GM03348 (cell line): ENCODE measurements around the gene ABAT.
"Not testable (repeated sequence)": the region's sequence is repeated elsewhere in the genome, so short reads cannot be mapped to it uniquely, and the experiment has no call there.

Source experiments
- DNase-seq: peaks from one replicate; pipeline ENCODE4 v3.0.0; 2012; ENCODE audit warnings: low spot score

Gene ABAT

DNA sequence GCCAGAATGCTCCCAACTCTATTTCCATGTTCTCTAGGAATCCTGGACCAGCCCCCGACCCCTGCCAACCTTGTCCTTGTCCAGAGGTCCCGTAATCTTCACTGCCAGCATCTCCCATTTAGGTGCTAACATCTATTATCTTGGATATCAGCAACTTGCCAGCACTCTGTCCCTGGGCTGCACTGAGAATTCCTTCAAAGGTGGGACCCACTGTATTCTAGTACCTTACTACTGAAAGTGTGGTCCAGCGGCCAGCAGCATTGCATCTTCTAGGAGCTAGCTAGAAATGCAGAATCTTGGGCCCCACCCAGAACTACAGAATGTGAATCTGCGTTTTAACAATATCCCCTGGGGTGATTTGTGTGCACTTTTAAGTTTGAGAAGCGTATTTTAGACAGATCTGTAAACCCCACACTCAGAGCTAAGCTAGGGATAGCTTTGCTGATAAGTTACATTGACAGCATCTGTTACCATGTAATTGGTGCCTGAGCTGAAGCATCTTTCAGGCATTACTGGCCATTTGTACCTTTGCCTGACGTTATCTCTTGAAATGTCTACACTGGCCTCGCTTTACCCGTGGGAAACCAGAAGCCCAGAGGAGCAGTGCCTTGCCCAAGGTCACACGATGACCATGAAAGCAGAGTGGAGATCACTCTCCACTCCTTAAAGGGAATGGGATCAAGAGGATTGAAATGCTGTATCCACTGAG lies 8.3 kb downstream of the ABAT start:
- no peak for DNase-seq

DNA sequence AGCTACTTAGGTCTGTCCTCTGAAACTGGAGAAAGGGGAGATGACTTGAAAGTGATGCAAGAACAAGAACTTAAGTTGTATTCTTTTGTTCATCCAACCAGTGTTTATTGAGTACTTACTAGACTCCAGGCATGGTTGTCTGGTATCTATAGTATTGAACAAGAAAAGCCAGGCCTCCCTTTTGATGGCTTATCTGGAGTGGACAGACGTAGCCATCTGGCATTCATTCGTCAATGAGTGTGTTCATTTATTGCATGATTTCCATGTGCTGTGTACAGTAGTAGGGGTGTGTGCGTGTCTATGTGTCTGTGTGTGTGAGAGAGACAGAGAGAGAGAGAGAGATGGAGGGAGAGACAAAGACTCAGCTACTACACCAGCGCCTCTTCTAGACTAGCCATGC lies 9.2 kb downstream of the ABAT start:
- DNase-seq = no peak

DNA sequence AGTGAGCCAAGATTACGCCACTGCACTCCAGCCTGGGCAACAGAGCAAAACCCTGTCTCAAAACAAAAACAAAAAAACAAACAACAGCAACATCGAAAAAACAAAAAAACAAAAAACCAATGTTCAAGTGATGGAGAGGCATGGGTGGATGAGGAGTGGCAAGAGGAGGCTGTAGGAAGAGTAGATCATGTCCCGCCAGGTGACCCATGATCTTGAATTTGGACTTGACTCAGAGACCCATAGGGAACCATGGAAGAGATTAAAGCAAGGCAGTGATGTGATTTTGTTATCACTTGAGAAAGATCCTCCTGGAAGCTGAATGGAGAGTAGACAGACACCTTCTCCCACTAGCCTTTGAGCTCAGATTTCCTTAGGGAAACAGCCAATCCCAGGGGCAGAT lies 11.2 kb downstream of the ABAT start:
- no peak for DNase-seq

DNA sequence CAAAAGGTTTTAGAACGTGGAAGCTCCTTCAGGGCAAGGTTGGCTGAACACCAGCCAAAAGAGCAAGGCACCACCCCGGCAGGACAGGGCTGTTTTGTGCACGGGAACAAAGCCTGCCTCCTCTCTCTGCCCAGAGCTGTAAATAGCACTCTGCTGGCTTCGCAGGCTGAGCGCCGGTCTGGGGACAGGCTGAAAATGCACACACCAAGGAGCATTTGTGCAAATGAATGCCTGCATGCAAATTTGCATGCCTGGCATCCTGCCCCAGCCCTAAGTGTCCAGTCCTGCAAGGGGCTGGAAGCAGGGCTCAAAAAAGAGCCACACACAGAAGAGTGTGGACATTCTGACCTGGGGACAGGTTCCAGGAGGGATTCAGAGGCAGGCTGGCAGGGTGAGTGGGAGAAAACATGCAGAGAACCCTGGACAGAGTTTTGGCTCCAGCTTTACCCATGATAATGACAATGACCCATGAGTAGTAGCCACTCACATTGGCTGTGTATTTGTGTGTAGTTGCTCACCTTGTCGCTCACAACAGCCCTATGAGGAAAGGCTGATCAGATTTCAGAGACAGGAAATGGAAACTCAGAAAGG lies 11.7 kb downstream of the ABAT start:
- DNase-seq = no peak

DNA sequence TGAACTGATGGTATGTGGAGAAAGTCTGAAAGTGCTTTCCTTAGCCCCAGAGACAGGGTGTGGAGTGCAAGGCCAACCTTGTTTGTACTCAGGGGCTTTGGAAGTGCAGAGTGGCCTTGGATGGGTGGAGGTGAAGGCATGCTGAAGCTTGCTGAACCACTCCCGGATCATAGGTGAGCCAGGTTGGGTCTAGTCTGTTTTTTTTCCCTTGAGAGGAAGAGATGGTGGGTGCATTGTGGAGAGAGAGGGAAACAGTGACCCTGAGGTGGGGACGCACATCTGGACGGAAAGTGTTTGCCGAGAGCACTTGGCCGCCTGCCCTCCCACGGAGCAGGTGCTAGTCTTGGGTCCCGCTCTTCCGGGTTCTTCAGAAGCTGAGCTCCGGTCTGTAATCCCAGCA lies 12.5 kb downstream of the ABAT start:
- DNase-seq = no peak

DNA sequence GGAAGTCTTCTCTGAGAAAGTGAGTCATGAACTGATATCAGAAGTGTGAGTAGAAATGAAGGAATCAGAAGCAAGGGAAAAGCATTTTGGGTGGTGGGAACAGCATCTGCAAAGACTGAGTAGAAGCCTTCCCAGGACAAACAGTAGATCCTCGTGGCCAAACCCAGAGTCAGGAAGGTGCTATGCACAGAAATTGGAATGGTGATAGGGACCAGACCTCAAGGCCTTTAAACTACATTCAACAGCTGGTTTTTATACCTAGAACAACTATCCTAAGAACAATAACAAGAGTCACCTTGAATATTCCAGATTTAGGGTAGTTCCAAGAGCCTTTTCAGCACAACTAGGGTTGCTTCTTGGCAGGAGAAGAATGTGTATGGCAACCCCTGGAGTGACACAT lies 15.3 kb downstream of the ABAT start:
- DNase-seq = no peak

DNA sequence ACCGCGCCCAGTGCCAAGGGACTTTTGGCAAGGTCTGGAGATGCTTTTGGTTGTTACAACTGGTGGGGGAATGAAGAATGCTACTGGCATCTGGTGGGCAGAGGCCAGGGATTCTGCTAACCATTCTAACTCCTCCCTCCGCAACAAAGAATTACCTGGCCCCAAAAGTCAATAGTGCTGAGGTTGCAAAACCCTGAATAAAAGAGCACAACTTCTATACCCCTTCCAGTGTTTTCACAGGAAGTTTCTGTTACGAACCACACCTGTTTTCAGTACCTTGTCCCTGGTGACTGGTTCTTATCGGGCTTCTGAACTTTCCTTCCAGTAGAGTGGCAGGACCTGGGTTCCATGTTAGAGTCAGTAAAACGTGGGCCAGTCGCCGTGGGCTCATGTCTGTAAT lies 17.3 kb downstream of the ABAT start:
- no peak for DNase-seq

DNA sequence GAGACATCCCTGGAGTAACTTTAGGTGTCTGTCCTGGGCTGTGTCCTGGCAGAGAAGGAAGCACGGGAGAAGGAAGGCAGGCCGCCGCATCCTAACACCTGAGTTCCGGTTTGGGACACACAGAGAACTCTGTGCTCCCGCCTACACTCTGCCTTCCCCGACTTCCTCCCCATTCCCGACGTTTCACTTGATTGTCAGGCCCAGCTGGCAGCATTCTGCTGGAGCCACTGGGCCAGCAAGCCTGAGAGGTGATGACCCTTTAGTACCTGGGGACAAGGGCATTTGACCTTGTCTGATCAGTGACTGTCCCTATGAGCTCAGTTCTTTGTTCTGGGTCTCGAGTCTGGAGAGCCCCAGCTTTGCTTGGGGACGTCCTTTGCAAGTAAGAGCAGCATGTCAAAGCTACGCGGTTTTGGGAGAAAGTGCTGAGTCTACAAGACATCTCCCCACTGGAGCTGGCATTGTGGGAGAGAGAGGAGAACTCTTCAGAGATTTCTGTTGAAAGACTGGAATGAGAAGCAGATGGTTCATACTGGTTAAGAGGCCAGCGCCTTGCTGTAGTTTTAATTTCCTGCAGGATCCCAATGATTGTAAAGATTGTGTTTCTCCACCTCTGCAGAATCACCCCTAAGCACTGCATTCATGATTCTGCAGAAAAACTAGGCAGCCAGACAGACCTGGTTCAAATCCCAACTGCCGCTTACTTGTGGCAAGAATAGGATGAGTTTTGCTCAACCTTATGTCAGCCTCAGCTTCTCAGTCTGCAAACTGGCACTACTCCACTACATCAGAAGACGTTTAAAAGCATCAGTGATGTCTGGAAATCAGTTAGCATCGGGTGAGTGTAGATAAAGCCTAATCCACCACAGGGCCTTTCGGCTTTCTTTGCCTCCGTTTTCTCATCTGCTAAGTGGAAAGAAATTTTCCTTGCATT lies 20.6 kb downstream of the ABAT start:
- no peak for DNase-seq

DNA sequence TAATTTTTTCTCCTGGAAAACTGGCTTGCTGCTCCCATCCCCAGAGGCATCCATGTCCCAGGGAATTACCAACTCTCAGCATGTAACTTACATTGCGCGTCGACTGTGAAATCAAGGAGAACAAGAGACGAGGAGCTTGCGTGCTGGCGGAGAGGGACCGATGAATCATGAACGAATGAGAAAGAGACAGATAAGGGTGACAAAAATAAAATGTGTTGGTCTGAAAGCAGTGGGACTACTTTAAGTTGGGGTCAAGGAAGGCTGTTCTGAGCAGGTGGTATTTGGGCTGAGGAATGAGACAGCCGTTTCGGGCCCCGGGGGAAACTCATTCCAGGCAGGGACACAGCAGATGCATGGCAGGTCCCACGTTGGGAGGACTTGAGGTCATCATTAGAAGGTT lies 22.5 kb downstream of the ABAT start:
- DNase-seq = no peak

DNA sequence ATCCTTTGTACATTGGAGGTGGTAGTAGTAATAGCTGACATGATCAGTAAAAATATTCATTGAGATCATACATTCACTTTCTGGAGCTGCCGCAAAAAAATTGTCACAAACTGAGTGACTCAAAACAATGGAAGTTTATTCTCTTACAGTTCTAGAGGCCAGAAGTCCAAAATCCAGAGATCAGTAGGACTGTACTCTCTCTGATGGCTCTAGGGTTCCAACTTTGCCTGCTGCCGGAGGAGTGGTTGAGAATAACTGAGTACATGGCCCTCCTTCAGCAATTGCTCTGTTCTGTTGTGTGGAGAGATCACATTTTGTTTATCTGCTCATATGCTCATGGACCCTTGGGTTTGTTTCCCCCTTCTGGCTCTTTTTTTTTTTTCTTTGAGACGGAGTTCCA lies 23.5 kb downstream of the ABAT start:
- DNase-seq = no peak

DNA sequence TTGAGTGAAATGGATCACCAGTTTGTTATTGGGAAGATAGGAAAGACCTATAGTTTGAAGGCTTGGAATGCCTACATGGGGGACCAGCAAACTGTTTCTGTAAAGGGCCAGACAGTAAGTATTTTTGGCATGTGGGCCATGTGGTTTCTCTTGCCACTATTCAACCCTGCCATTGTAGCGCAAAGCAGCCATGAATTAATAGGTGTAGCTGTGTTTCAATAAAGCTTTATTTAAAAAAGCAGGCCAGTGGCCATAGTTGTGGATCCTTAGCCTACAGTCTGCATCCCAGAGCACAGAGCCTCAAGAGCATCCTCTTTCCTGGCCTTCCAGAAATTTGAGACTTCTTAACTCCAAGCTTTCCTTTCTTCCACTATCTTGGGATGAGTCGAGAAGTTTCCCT lies 29.3 kb downstream of the ABAT start:
- no peak for DNase-seq

DNA sequence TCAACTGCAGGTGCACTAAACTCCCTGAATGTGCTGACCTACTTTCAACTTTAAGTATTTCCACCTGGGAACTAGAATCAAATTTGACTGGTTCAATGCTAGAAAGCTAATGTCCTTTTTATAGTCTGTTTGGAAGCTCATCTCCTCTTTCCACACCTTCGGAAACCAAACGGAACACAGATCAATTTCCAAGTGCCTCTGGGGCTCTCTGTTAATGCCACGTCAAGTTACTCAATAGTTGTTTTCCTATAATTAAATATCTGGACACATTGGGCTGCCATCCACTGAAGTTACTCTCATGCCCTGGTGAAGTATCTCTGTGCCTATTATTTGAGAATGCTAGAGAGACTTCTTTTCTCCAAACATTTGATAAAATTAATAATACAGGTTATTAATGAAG lies 29.7 kb downstream of the ABAT start:
- DNase-seq = no peak

DNA sequence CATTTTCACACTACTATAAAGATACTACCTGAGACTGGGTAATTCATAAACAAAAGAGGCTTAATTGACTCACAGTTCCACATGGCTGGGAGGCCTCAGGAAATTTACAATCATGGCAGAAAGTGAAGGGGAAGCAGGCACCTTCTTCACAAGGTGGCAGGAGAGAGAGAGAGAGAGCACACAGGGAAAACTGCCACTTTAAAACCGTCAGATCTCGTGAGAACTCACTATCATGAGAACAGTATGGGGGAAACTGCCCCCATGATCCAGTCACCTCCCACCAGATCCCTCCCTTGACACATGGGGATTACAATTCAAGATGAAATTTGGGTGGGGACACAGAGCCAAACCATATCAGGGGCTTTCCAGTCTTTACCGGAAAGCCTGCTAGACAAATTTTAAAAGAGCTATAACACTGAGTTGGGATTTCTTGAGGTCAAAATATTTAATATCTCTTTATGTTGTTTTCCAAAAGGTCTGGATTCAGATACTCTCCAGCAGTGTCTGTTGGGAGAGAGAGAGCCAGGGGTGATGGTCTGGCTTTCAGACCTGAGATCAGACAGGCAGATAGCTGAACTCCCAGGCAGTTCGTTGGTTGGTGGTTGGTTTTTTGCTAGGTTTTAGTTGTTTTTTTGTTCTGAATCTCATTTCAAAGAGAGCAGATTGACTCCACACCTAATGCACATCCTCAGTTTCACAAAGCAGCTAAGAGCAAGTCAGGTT lies 30.8 kb downstream of the ABAT start:
- DNase-seq = not testable (repeated sequence)

DNA sequence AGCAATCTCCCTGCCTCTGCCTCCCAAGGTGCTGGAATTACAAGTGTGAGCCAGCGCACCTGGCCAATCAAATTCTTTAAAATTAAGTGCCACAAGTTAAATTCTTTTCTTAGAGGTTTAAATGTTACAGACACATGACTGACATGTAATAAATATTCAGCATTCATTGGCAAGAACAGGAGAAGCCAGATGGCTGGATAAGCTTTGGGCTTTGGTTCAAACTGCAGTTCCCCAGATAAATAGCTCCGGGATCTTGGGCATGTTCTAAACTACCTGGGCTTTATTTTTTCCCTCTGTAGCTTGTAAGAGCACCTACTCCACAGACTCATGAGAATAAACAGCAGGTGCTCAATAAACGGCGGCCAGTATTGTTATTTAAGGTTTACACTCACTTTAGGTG lies 34.1 kb downstream of the ABAT start:
- DNase-seq = no peak

DNA sequence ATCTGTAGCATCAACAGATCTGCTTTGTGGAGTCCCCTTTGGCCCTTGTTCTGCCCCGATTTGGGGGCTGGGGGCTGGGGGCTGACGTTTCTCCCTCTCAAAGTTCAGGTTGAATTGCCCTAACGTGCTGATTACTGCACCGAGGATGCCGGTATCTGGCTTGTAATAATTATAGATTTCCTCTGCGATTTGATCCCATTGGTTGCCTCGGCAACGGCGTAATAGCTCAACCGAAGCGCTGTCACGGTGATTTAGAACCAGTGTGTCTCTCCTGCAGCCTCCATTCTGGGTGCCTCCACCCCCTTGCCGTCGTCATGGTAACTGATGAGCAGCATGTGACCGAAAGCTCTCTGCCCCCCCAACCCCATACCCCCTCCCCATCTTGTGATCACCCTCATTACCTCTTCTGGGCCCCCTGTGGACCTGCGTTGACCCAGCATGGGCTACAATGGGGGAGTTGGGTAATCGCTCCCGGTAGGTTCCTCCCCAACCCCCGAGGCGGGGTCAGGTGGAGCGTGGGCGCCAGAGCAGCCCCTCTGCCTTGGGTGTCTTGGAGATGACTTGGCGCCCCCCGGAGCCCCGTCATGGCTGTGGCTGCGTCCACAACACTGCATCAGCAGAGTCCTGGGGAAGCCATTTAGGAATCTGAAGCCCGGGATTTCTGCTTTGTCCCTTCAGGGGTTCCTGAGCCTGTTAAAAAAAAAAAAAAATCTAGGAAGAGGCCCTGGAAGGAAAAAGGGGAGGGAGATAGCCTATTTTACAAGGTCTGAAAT lies 38.4 kb downstream of the ABAT start:
- no peak for DNase-seq

DNA sequence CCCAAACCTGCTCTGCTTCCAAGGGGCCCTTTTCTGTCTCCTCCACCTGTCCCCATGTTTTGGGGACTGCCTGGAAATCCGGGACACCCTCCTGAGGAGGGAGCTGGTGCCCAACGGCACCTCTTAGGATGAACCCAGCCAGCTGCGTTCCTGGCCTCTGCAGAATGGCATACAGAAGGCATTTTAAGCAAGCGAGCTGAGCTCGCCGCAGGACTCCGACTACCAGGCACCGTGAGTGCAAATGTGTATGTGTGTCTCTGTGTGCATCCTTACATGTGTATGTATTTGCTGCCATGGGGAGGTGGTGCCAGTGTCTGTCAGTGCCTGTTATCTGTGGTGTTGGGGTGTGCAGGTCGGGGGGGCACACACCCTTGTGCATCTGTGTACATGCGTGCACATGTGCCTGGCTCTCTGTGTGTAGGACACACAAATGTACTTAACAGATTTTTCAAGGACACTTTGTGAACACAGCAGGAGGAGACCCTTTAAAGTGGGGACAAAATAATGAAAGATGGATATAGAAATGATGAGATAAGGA lies 39.3 kb downstream of the ABAT start:
- no peak for DNase-seq

DNA sequence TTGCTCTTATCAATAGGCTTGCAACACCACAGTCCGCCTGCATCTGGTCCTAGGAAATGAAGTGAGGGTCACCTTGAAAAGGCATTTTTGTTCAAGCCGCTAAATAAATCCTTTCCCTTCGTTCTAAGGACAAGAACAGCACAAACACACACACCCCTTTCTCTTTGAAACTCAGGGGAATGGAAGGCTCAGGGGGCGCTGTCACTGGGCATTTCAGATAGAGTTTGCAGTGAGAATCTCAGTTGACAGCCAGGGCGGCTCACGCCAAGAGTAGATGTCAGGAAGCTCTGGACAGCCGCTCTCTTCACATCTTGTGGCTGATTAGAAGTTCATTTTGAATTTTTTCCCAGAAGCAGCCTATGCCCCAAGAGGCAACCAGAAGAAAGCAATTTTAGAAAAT lies 39.8 kb downstream of the ABAT start:
- no peak for DNase-seq

DNA sequence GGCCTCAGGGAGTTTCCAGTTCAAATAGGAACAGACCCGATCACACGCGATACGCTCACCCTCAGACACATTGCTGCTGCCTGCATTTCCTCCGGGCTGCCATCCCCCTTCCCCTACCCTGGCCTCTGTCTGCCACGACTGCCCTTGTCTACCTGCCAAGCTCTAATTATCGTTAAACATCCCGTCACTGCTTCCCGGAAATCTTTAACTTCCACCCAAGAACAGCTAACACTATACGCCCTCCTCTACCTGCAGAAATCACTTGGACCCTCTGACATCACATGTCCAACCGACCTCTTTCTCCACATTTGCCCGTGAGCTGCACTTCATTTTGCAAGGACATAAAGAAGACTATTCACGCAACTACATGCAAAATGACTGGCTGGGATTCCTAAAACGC lies 40.4 kb downstream of the ABAT start:
- no peak for DNase-seq

DNA sequence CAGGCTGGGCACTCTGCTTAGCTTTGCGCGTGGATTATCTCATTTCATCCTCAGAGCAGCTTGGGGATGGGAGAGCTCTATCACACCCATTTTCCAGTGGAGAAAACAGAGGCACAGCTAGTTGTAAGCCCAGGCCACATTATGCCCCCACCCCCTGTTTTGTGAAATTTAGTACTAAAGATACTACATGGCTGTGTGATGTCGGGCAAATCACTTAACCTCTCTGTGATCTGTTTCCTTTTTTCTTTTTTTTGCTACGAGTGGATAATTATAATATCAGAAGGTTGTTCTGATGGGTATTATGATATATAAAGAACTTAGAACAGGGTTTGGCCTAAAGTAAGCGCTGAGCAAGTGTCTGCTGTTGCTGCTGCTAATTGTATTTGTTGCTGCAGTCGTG lies 41.6 kb downstream of the ABAT start:
- no peak for DNase-seq

DNA sequence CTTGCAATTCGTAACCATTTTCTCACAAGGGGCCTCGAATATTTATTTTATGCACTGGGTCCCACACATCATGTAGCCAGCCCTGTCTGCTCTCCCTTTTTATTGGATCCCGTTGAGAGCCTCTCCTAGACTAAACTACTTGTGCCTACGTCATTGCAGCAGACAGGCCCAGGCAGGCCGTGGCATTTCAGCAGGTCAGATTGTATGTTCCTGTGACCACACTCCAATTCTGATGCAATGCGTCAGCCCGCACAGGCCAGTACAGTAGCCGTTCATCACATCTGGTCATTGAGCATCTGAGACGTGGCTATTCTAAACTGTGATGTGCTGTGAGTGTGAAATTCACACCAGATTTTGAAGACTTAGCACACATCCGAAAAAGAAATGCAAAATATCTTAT lies 42.2 kb downstream of the ABAT start:
- DNase-seq = no peak

DNA sequence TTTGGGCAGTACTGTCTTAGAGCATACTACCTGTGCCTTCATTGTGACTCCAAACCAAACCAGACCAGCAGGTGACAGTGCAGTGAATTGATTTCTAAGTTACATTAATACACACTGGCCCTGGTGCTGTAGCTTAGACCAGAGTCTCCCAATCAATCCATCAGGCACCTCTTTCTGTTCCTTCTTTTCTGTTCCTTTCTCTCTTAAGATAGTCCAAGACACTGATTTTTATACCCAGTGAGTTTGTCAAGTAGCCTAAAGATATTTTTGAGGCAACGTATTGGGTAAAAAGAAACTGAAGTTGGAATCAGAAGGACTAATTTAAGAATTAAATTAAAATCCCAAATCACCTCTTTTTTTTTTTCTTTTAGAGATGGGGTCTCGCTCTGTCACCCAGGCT lies 43.1 kb downstream of the ABAT start:
- DNase-seq = no peak
